Left ventricle myocardium inferior (tissue), 1 donor: Measurements from ENCODE around the gene SLIT1. TPM values are rescaled to one million over a fixed set of nuclear protein-coding genes. Genes with fewer than 3 reads are reported as not detected.

ENCODE experiments used
- DNase-seq: peaks from one replicate; pipeline ENCODE4 v3.0.0-alpha.2; 2020
- H3K27ac ChIP-seq: fragments of 200-600 bp; replicated peaks from 2 replicates; pipeline ENCODE4 v1.8.0; 2021
- H3K27me3 ChIP-seq: fragments of 200-600 bp; 2 replicates; pipeline ENCODE4 v1.8.0; 2021; ENCODE audit warnings: low read depth
- H3K36me3 ChIP-seq: fragments of 200-600 bp; 2 replicates; pipeline ENCODE4 v1.8.0; 2021
- H3K4me1 ChIP-seq: fragments of 200-600 bp; 2 replicates; pipeline ENCODE4 v1.8.0; 2021
- H3K4me3 ChIP-seq: fragments of 200-600 bp; 2 replicates; pipeline ENCODE4 v1.8.0; 2021; ENCODE audit warnings: mild to moderate bottlenecking, moderate library complexity
- H3K9me3 ChIP-seq: fragments of 200-600 bp; replicated peaks from 2 replicates; pipeline ENCODE4 v1.8.0; 2021
- intact Hi-C: fragments of 100-400 bp; cut with micrococcal nuclease; formaldehyde crosslinking; loops from one replicate; pipeline ENCODE4 v1.11.0; 2022
- total RNA-seq: library from RNA; stranded (reverse); fragmentation: NEBNext Ultra II Directional; extraction: Animal tissue kit (Norgen Biotek cat#: 25700); gene quantifications from one replicate; pipeline ENCODE4 v1.2.1, GENCODE V29; 2021
- TF ChIP-seq, protein P1 (sequence below): fragments of 200-600 bp; IDR thresholded peaks from 2 replicates; pipeline ENCODE4 v1.8.0; 2021; ENCODE audit warnings: antibody characterized with exemption, mild to moderate bottlenecking, borderline replicate concordance
- donor health status: DM: no; HTN: yes; CAD: no; lungs with severe emphysema.

Gene SLIT1
- total RNA-seq, 1 donor from 2014 or later: 0.08 TPM

DNA sequence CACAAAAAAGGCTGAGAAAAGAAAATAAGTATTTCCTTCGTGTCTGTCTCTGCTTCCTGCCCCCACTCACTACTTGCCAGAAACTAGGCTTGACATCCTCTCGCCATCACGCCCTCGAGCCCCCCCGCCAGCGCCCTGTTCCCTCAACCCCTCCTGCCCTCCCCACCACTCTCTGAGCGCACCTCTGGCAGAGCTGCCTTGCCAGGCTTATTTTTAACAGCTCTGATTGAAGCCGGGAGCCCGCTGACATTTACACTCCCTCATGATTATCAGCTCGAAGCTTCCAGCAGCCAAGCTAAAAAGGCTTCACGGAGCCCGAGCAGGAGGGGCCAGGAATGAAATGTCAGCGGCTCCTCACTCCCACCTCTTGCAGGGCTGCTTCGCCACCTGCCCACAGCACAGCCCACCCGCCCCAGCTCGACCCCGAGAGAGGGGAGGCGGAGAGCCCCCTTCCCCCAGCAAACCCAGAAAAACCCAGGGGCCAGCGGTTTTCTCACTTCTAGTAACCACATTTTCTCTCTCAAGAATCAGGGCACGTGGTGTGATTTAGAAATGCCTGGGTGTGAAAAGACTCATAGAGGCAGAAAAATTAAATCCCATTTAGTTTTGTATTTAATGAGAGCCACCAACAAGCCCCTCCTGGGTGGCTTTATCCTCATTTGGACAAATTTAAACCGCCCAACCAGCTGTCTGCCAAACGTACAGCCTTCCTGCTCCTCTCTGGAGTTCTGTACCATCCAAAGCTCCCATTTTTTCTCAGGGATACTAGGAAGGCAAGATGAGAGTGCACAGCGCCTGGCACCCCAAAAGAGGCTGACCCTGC, 89.3 kb downstream of the SLIT1 start:
- Histone ChIP-seq H3K9me3 (peaks cover 5% of the 10 kb centered on the region), H3K27ac (peak overlapping the region; percentile 79), H3K4me1 (peaks cover 40% of the 10 kb centered on the region), H3K27me3 (peaks cover 5% of the 10 kb centered on the region), H3K36me3 (no peaks in the 10 kb centered on the region), H3K4me3 (peak overlapping the region; percentile 30)
- intact Hi-C loops: no loop called here
- TF ChIP-seq, protein P1, sequence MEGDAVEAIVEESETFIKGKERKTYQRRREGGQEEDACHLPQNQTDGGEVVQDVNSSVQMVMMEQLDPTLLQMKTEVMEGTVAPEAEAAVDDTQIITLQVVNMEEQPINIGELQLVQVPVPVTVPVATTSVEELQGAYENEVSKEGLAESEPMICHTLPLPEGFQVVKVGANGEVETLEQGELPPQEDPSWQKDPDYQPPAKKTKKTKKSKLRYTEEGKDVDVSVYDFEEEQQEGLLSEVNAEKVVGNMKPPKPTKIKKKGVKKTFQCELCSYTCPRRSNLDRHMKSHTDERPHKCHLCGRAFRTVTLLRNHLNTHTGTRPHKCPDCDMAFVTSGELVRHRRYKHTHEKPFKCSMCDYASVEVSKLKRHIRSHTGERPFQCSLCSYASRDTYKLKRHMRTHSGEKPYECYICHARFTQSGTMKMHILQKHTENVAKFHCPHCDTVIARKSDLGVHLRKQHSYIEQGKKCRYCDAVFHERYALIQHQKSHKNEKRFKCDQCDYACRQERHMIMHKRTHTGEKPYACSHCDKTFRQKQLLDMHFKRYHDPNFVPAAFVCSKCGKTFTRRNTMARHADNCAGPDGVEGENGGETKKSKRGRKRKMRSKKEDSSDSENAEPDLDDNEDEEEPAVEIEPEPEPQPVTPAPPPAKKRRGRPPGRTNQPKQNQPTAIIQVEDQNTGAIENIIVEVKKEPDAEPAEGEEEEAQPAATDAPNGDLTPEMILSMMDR: no peak
- DNase-seq: peak; percentile 83

DNA sequence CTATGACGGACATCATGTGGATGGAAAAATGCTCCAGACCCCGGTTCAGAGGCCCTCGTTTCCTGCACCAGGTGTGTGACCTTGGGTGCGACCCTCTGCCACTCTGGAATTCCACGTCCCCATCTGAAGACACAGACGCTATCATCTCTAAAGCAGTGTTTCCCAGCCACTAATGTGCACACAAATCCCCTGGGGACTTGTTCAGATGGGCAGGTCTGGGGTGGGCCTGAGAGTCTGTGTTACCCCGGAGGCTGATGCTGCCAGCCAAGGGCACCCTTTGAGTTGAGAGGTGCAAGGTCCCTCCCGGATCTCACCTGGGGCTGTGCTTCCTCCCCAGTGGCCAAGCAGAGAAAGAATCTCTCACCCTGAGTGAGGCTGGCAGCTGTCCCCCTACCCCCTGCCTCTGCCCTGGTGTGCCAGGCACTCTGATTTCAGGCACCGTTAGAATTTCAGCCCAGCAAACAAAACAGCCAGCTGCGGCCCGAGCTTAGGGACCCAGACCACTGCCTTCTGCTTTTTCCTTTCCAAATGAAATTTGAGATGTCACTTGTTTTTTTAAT, 90.0 kb downstream of the SLIT1 start:
- DNase-seq: no peak
- Histone ChIP-seq H3K27me3 (peaks cover 12% of the 10 kb centered on the region), H3K9me3 (peaks cover 5% of the 10 kb centered on the region), H3K4me3 (peak overlapping the region; percentile 30), H3K4me1 (peaks cover 33% of the 10 kb centered on the region), H3K27ac (peak overlapping the region; percentile 79), H3K36me3 (no peaks in the 10 kb centered on the region)
- TF ChIP-seq, protein P1: no peak
- intact Hi-C loops: no loop called here

- peaks cover 5% of the 10 kb centered on the region for H3K9me3 ChIP-seq
Observed at GRCh38 chr10:97090644-97091043, 95.1 kb downstream of the SLIT1 start.

DNA sequence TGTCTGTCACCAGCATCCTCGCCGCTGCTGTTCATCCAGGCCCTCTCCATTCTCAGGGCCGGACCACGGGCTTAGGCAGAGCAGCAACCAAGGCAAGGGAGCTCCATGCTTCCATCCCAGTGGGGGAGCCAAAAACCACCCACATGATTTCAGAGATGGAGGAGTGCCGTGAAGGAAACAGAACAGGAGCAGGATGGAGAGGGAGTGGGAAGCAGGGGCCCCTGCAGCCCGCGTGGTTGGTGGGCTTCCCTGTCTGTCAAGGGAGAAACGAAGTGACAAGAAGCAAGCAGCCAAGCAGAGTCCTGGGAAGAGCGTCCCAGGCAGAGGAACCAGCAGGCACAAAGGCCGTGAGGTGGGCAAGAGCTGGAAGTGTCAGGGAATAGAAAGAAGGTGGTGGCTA, 95.7 kb downstream of the SLIT1 start:
- DNase-seq: no peak
- H3K27me3 ChIP-seq: peaks cover 60% of the 10 kb centered on the region

More at GRCh38 chr10:97090644-97091043, 95.1 kb downstream of the SLIT1 start:
- no peak for DNase-seq
- Histone ChIP-seq H3K27ac (no peak overlapping the region), H3K27me3 (peaks cover 56% of the 10 kb centered on the region), H3K36me3 (no peaks in the 10 kb centered on the region), H3K4me1 (peaks cover 9% of the 10 kb centered on the region), H3K4me3 (no peak overlapping the region)
- TF ChIP-seq, protein P1: no peak
- intact Hi-C loops: no loop called here

DNA sequence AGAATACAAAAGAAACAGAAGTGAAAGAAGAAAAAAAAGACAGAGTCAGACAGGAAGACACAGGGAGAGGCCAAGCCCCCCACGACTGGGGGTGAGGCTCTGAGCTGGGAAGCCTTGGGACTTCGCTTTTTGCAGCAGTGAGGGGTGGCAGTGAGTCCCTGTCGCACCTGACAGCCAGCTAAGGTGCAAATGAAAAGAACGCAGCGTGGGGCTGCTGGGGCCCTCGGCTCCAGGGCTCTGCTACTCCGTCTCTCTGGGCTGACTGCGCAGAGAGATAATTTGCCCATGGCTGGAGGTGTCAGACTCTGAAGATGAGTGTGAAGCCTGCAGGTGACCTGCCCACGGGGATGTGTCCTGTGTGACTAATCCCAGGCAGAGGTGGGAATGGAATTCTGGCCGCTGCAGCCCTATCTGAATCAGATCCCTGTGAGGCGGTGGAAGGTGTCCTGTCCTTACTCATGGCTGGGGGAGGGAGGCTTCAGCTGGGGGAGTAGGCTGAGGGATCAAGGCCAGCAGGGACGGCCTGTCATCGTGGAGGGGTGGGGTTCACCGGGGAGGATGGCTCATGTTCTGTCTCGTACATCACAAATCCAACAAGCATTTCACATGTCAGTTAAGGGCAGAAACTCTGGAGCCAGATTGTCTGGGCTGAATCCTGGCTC, 96.4 kb downstream of the SLIT1 start:
- Histone ChIP-seq H3K27ac (no peak overlapping the region), H3K27me3 (peaks cover 67% of the 10 kb centered on the region), H3K4me3 (no peak overlapping the region), H3K4me1 (no peaks in the 10 kb centered on the region), H3K36me3 (no peaks in the 10 kb centered on the region), H3K9me3 (peaks cover 5% of the 10 kb centered on the region)
- intact Hi-C loops: no loop called here
- no peak for DNase-seq
- TF ChIP-seq, protein P1: no peak

More for the DNA sequence above, 95.7 kb downstream of the SLIT1 start:
- Histone ChIP-seq H3K27ac (no peak overlapping the region), H3K4me3 (no peak overlapping the region), H3K4me1 (peaks cover 3% of the 10 kb centered on the region), H3K36me3 (no peaks in the 10 kb centered on the region), H3K9me3 (peaks cover 5% of the 10 kb centered on the region)
- intact Hi-C loops: no loop called here
- TF ChIP-seq, protein P1: no peak
